ENCODE results near the gene BCKDHB.

DNA sequence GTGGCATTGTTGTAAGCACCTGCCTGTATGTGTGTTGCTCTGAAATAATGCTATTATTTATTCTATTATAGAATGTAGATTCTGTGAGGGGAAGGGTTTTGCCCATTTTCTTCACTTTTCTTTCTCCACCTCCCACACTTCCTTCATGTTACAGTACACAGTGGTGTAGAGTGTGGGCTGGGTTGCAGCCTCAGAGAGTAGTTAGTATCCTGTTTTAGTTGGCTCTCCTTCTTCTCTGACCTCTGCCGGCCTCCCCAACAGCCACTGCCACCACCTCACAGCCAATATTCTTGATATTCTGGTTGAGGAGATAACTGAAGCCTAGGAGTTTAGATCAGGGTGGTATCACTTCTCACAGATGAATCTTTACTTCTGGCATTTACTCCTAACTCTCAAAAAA, 143.4 kb downstream of the BCKDHB start:
- TF ChIP-seq CTCF (IDR thresholded peaks at IDR 0.05; ENCODE audit: insufficient read depth, low read length): no peak
- TF ChIP-seq, protein P1, sequence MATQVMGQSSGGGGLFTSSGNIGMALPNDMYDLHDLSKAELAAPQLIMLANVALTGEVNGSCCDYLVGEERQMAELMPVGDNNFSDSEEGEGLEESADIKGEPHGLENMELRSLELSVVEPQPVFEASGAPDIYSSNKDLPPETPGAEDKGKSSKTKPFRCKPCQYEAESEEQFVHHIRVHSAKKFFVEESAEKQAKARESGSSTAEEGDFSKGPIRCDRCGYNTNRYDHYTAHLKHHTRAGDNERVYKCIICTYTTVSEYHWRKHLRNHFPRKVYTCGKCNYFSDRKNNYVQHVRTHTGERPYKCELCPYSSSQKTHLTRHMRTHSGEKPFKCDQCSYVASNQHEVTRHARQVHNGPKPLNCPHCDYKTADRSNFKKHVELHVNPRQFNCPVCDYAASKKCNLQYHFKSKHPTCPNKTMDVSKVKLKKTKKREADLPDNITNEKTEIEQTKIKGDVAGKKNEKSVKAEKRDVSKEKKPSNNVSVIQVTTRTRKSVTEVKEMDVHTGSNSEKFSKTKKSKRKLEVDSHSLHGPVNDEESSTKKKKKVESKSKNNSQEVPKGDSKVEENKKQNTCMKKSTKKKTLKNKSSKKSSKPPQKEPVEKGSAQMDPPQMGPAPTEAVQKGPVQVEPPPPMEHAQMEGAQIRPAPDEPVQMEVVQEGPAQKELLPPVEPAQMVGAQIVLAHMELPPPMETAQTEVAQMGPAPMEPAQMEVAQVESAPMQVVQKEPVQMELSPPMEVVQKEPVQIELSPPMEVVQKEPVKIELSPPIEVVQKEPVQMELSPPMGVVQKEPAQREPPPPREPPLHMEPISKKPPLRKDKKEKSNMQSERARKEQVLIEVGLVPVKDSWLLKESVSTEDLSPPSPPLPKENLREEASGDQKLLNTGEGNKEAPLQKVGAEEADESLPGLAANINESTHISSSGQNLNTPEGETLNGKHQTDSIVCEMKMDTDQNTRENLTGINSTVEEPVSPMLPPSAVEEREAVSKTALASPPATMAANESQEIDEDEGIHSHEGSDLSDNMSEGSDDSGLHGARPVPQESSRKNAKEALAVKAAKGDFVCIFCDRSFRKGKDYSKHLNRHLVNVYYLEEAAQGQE (IDR thresholded peaks at IDR 0.05; ENCODE audit: insufficient replicate concordance, low read depth): no peak
- TF ChIP-seq GABPA (IDR thresholded peaks at IDR 0.05; ENCODE audit: low read depth): no peak

All from HL-60 (cell line).